K562 treated with DMSO at 1 percent for 48 hours (cell line): ENCODE measurements around the gene TMBIM6. TPM values are rescaled to one million over a fixed set of nuclear protein-coding genes. Genes with fewer than 3 reads are reported as not detected.

Experiments
- total RNA-seq: library from RNA; unstranded; fragments of 300-600 nt; gene quantifications from 2 replicates; pipeline ENCODE4 v1.2.3, GENCODE V29; 2022; ENCODE audit warnings: low replicate concordance; ENCODE audit errors: extremely low read depth

The TMBIM6 gene
- 294 TPM in 1 of 2 replicates, not detected in the other for total RNA-seq

GRCh38 chr12:49740930-49741881 is at the start of gene TMBIM6:
Gene TMBIM6, plus strand, starts transcription at chr12:49741557. Its CDS starts 10,937 bp downstream, at chr12:49752494.

GRCh38 chr12:49707128-49707811 is 34.1 kb upstream of the TMBIM6 start, which contains the start of gene FMNL3:
Gene FMNL3, minus strand, starts transcription at chr12:49707405. Its CDS starts 225 bp downstream, at chr12:49707180.

Other genes starting within 250 kb of the TMBIM6 start
- not detected in 2 replicates for gene KCNH3, start 202.5 kb upstream of the TMBIM6 start, total RNA-seq
- gene MCRS1, start 173.4 kb upstream of the TMBIM6 start, total RNA-seq = not detected in 2 replicates
- not detected in 2 replicates for gene FAM186B, start 135.9 kb upstream of the TMBIM6 start, total RNA-seq
- gene PRPF40B, start 118.0 kb upstream of the TMBIM6 start, total RNA-seq = not detected in 2 replicates
- not detected in 2 replicates for gene FMNL3, start 34.2 kb upstream of the TMBIM6 start, total RNA-seq
- gene NCKAP5L, start 86.9 kb downstream of the TMBIM6 start, total RNA-seq = not detected in 2 replicates
- gene BCDIN3D, start 101.5 kb downstream of the TMBIM6 start, total RNA-seq = not detected in 2 replicates
- not detected in 2 replicates for gene FAIM2, start 162.3 kb downstream of the TMBIM6 start, total RNA-seq
- gene AQP2, start 209.2 kb downstream of the TMBIM6 start, total RNA-seq = not detected in 2 replicates
- not detected in 2 replicates for gene AQP5, start 220.3 kb downstream of the TMBIM6 start, total RNA-seq
- not detected in 2 replicates for gene AQP6, start 231.4 kb downstream of the TMBIM6 start, total RNA-seq